HG03103 (cell line): ENCODE data around the gene ACTA2.
A peak's percentile ranks its signal among the peaks of the same experiment; 100 is the strongest.

Source experiments
- ATAC-seq: cut with Tn5 transposase; IDR thresholded peaks from one replicate; pipeline ENCODE4 v1.9.1; 2021; ENCODE audit warnings: low read depth; ENCODE audit not compliant: unreplicated experiment

Gene ACTA2

GRCh38 chr10:88896994-88897853 lies 55.3 kb downstream of the ACTA2 start:
- no peak for ATAC-seq

- ATAC-seq, result no peak
Observed at GRCh38 chr10:88896372-88896993, 56.1 kb downstream of the ACTA2 start.

GRCh38 chr10:88895250-88895649 lies 57.3 kb downstream of the ACTA2 start:
- ATAC-seq, result no peak

GRCh38 chr10:88893611-88894010 lies 59.0 kb downstream of the ACTA2 start:
- ATAC-seq, result no peak

GRCh38 chr10:88892222-88892967 lies 60.2 kb downstream of the ACTA2 start:
- ATAC-seq, result no peak

- no peak for ATAC-seq
Observed at GRCh38 chr10:88890681-88891381, 61.7 kb downstream of the ACTA2 start.

- peak; percentile 59 for ATAC-seq
Observed at GRCh38 chr10:88889559-88890337, 62.8 kb downstream of the ACTA2 start.

GRCh38 chr10:88888810-88889445 lies 63.6 kb downstream of the ACTA2 start:
- no peak for ATAC-seq

GRCh38 chr10:88886557-88886956 lies 66.0 kb downstream of the ACTA2 start:
- ATAC-seq, result peak; percentile 45
